Putamen (tissue), 1 donor: ENCODE measurements around the gene NKX1-1.
A peak's percentile ranks its signal among the peaks of the same experiment; 100 is the strongest.

ENCODE experiments used
- DNase-seq: peaks from one replicate; pipeline ENCODE4 v3.0.0-alpha.2; 2016; ENCODE audit warnings: low spot score

The NKX1-1 gene

GRCh38 chr4:1359976-1360375 lies 46.3 kb downstream of the NKX1-1 start:
- DNase-seq: no peak

GRCh38 chr4:1359144-1359501 lies 47.1 kb downstream of the NKX1-1 start:
- no peak for DNase-seq

GRCh38 chr4:1358421-1359143 lies 47.7 kb downstream of the NKX1-1 start:
- DNase-seq: no peak

- peak; percentile 45 for DNase-seq
Observed at GRCh38 chr4:1357356-1358248, 48.6 kb downstream of the NKX1-1 start.

GRCh38 chr4:1356181-1356998 lies 49.9 kb downstream of the NKX1-1 start:
- DNase-seq: peak; percentile 41

GRCh38 chr4:1355378-1355777 lies 50.9 kb downstream of the NKX1-1 start:
- DNase-seq: no peak

- no peak for DNase-seq
Observed at GRCh38 chr4:1354983-1355275, 51.3 kb downstream of the NKX1-1 start.

GRCh38 chr4:1354136-1354982 lies 51.9 kb downstream of the NKX1-1 start:
- no peak for DNase-seq

GRCh38 chr4:1353186-1354055 lies 52.8 kb downstream of the NKX1-1 start:
- DNase-seq: no peak
